NCI-H2029 treated with DMSO at 0.1 percent for 48 hours (cell line): ENCODE results near the gene CLPTM1L.
"Not testable (repeated sequence)": the region's sequence is repeated elsewhere in the genome, so short reads cannot be mapped to it uniquely, and the experiment has no call there.

ENCODE experiments used
- DNase-seq: peaks from one replicate; lab custom pipeline; 2025; lab: John Stamatoyannopoulos, UW

Gene CLPTM1L

GRCh38 chr5:1326901-1327756, 17.8 kb downstream of the CLPTM1L start:
- DNase-seq = not testable (repeated sequence)

GRCh38 chr5:1326532-1326875, 18.4 kb downstream of the CLPTM1L start:
- not testable (repeated sequence) for DNase-seq

- no peak for DNase-seq
Measured at GRCh38 chr5:1325870-1326531, 18.9 kb downstream of the CLPTM1L start.

GRCh38 chr5:1325191-1325741, 19.6 kb downstream of the CLPTM1L start:
- DNase-seq = no peak

GRCh38 chr5:1324719-1325190, 20.1 kb downstream of the CLPTM1L start:
- DNase-seq = no peak

GRCh38 chr5:1324301-1324700, 20.6 kb downstream of the CLPTM1L start:
- DNase-seq = no peak

GRCh38 chr5:1323803-1324173, 21.1 kb downstream of the CLPTM1L start:
- DNase-seq = no peak

GRCh38 chr5:1322955-1323802, 21.7 kb downstream of the CLPTM1L start:
- DNase-seq = no peak

GRCh38 chr5:1322036-1322900, 22.6 kb downstream of the CLPTM1L start:
- DNase-seq = no peak

GRCh38 chr5:1321576-1321975, 23.3 kb downstream of the CLPTM1L start:
- no peak for DNase-seq

GRCh38 chr5:1320436-1321344, 24.2 kb downstream of the CLPTM1L start:
- no peak for DNase-seq

GRCh38 chr5:1319436-1320256, 25.3 kb downstream of the CLPTM1L start:
- no peak for DNase-seq

- no peak for DNase-seq
Measured at GRCh38 chr5:1318659-1319251, 26.1 kb downstream of the CLPTM1L start.

GRCh38 chr5:1317921-1318565, 26.9 kb downstream of the CLPTM1L start:
- DNase-seq = no peak

- no peak for DNase-seq
Measured at GRCh38 chr5:1316588-1317340, 28.1 kb downstream of the CLPTM1L start.

- DNase-seq = peak; percentile 90
Measured at GRCh38 chr5:1315709-1316587, 29.0 kb downstream of the CLPTM1L start.
